Mucosa of descending colon (tissue), 3 donors: ENCODE measurements around the gene FIGNL2. TPM values are rescaled to one million over a fixed set of nuclear protein-coding genes. Genes with fewer than 3 reads are reported as not detected.

Source experiments
- ATAC-seq: fragments of 200-7000 bp; cut with Tn5 transposase; one replicate; pipeline ENCODE4 v1.9.1; 2020; ENCODE audit warnings: mild to moderate bottlenecking, moderate library complexity
- DNase-seq, 3 donors: peaks; one replicate each; pipeline ENCODE4 v3.0.0-alpha.2; 2020
- H3K36me3 ChIP-seq: fragments of 200-600 bp; one replicate; pipeline ENCODE4 v1.8.0; 2021; ENCODE audit warnings: low read depth, mild to moderate bottlenecking
- H3K4me1 ChIP-seq: fragments of 200-600 bp; one replicate; pipeline ENCODE4 v1.8.0; 2021; ENCODE audit warnings: low read depth, mild to moderate bottlenecking
- H3K4me3 ChIP-seq: fragments of 200-600 bp; one replicate; pipeline ENCODE4 v1.8.0; 2021; ENCODE audit warnings: mild to moderate bottlenecking
- H3K9me3 ChIP-seq: fragments of 200-600 bp; one replicate; pipeline ENCODE4 v1.8.0; 2021; ENCODE audit warnings: mild to moderate bottlenecking
- CTCF ChIP-seq: fragments of 200-600 bp; IDR thresholded peaks from one replicate; pipeline ENCODE4 v1.8.0; 2022; ENCODE audit warnings: antibody characterized with exemption, mild to moderate bottlenecking
- intact Hi-C, 2 donors: fragments of 100-400 bp; cut with DNase I in 1 of 2; cut with micrococcal nuclease in 1 of 2; formaldehyde crosslinking; loops; one replicate each; pipeline versions ENCODE4 v1.11.0 to v1.11.1; 2022; cut with DNase I, micrococcal nuclease
- total RNA-seq, 3 donors: library from RNA; stranded (reverse); fragmentation: NEBNext Ultra II Directional in 2 of 3; extraction: Animal tissue kit (Norgen Biotek cat#: 25700) in 2 of 3; gene quantifications; one replicate each; pipeline versions ENCODE4 v1.2.1 to v1.2.4, GENCODE V29; 2021 to 2023
- donor health status: DM: no; HTN: no; CAD: no; lungs with moderate emphysema.
- donor health status: DM: no; HTN: no; CAD: no.
- donor health status: DM: no; HTN: yes; CAD: no.

FIGNL2 gene
- total RNA-seq, 3 donors from 2014 or later, result 0.26 to 0.44 (median 0.34) TPM

- no peak for TF ChIP-seq CTCF
- ATAC-seq (no peak), DNase-seq (no peak)
- intact Hi-C loops, result loop anchor here in 1 of 2 donors (10.0 kb wide), 1 partner anchor 83 kb away; no protein-coding TSS in a partner anchor
- H3K4me3 ChIP-seq, result no peak overlapping the region
- no peaks in the 10 kb centered on the region for H3K36me3 ChIP-seq
- H3K4me1 ChIP-seq, result peaks cover 9% of the 10 kb centered on the region
- H3K9me3 ChIP-seq, result no peaks in the 10 kb centered on the region
These were observed 43.3 kb upstream of the FIGNL2 start for GRCh38 chr12:51891843-51892242.

GRCh38 chr12:51890511-51891171 is 42.1 kb upstream of the FIGNL2 start:
- H3K36me3 ChIP-seq, result no peaks in the 10 kb centered on the region
- intact Hi-C loops, result loop anchor here in 1 of 2 donors (10.0 kb wide), 1 partner anchor 84 kb away; no protein-coding TSS in a partner anchor
- H3K4me1 ChIP-seq, result peaks cover 11% of the 10 kb centered on the region
- TF ChIP-seq CTCF, result no peak
- no peaks in the 10 kb centered on the region for H3K9me3 ChIP-seq
- ATAC-seq, result no peak
- H3K4me3 ChIP-seq, result no peak overlapping the region
- DNase-seq, result peak in 1 of 3 donors; percentile 21

- DNase-seq (no peak), ATAC-seq (no peak)
- no peak overlapping the region for H3K4me3 ChIP-seq
- H3K36me3 ChIP-seq, result no peaks in the 10 kb centered on the region
- peaks cover 11% of the 10 kb centered on the region for H3K4me1 ChIP-seq
- no peak for TF ChIP-seq CTCF
- intact Hi-C loops, result loop anchor here in 1 of 2 donors (10.0 kb wide), 1 partner anchor 85 kb away; no protein-coding TSS in a partner anchor
- H3K9me3 ChIP-seq, result no peaks in the 10 kb centered on the region
These were observed 41.6 kb upstream of the FIGNL2 start for GRCh38 chr12:51890133-51890464.

- intact Hi-C loops, result loop anchor here in 1 of 2 donors (10.0 kb wide), 1 partner anchor 85 kb away; no protein-coding TSS in a partner anchor
- no peak for TF ChIP-seq CTCF
- Histone ChIP-seq H3K36me3 (no peaks in the 10 kb centered on the region), H3K9me3 (no peaks in the 10 kb centered on the region), H3K4me3 (no peak overlapping the region), H3K4me1 (peaks cover 6% of the 10 kb centered on the region)
- no peak for ATAC-seq
- peak in 1 of 3 donors; percentile 21 for DNase-seq
These were observed 41.0 kb upstream of the FIGNL2 start for GRCh38 chr12:51889216-51890132.

- ATAC-seq (no peak), DNase-seq (peak in 1 of 3 donors; percentile 23)
- Histone ChIP-seq H3K9me3 (no peaks in the 10 kb centered on the region), H3K4me1 (peaks cover 3% of the 10 kb centered on the region), H3K36me3 (no peaks in the 10 kb centered on the region), H3K4me3 (no peak overlapping the region)
- intact Hi-C loops, result no loop called here
- no peak for TF ChIP-seq CTCF
These were observed 40.0 kb upstream of the FIGNL2 start for GRCh38 chr12:51888316-51889215.
